Subcutaneous adipose tissue (tissue), 4 donors: ENCODE results near the gene SMIM29. TPM values are rescaled to one million over a fixed set of nuclear protein-coding genes. Genes with fewer than 3 reads are reported as not detected.

ENCODE experiments used
- total RNA-seq, 4 donors: library from RNA; depleted of rRNA; stranded (reverse); fragments of >200 nt; gene quantifications; one replicate each; pipeline ENCODE4 v1.1.0, GENCODE V29; 2016
- TF ChIP-seq, protein P1 (sequence below): fragments of 450-650 bp; IDR thresholded peaks from one replicate; pipeline ENCODE4 v1.5.1; 2016; ENCODE audit warnings: low read depth, mild to moderate bottlenecking, control low read depth, antibody characterized with exemption, moderate library complexity

The SMIM29 gene
- total RNA-seq, 4 donors from 2014 or later: 11.3 to 23.3 (median 19.5) TPM

DNA sequence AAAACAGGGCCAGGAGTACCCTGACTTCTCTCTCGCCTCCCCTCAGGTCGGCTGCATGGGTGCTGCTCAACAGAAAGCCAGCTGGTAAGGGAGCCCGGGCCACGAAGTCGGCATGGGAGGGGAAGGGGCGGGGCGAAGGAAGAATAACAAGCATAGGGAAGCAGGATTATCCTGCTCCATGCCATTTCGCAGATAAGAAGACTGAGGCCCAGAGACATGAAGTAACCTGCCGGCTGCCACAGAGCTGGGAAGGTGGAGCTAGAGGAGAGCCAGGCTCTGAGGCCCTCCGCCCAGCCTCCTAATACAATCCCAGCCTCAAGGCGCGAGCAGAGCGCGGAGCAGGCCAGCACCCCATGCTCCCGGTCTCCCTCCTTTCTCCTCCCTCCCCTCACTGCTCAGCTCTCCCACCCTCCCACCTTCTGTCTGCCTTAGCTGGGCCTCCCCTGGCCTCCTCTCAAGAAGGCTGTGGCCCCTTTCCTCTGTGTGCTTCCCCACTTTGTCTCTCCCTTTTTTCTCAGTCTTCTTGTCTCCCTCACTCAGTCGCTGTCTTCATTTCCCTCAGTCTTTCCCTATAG, 25.3 kb downstream of the SMIM29 start:
- TF ChIP-seq, protein P1, sequence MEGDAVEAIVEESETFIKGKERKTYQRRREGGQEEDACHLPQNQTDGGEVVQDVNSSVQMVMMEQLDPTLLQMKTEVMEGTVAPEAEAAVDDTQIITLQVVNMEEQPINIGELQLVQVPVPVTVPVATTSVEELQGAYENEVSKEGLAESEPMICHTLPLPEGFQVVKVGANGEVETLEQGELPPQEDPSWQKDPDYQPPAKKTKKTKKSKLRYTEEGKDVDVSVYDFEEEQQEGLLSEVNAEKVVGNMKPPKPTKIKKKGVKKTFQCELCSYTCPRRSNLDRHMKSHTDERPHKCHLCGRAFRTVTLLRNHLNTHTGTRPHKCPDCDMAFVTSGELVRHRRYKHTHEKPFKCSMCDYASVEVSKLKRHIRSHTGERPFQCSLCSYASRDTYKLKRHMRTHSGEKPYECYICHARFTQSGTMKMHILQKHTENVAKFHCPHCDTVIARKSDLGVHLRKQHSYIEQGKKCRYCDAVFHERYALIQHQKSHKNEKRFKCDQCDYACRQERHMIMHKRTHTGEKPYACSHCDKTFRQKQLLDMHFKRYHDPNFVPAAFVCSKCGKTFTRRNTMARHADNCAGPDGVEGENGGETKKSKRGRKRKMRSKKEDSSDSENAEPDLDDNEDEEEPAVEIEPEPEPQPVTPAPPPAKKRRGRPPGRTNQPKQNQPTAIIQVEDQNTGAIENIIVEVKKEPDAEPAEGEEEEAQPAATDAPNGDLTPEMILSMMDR: no peak

DNA sequence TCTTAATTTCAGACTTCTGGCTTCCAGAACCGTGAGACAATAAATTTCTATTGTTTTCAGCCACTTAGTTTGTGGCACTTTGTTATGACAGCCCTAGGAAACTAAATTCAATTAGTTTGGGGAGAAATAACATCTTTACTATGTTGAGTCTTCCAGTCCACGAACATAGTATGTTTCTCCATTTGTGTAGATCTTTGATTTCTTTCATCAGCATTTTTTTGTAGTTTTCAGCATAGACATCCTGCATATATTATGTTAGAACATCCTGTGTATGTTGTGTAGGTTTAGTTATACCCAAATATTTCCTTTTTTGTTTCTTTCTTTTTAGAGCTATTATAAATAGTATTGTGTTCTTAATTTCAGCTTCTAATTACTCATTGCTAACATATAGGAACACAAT, 30.1 kb downstream of the SMIM29 start:
- TF ChIP-seq, protein P1: no peak

DNA sequence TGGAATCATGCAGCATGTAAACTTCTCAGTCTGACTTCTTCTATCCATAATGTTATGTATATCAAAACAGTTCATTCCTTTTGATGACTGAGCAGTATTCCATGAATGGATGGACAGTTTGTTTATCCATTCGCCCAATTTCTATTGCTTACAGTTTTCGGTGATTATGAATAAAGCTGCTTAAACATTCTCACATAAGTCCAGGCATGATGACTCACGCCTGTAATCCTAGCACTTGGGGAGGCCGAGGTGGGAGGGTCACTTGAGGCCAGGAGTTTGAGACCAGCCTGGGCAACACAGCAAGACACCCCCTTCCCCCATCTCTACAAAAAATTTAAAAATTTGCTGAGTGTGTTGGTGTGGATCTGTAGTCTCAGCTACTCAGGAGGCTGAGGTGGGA, 35.0 kb downstream of the SMIM29 start:
- TF ChIP-seq, protein P1: no peak

DNA sequence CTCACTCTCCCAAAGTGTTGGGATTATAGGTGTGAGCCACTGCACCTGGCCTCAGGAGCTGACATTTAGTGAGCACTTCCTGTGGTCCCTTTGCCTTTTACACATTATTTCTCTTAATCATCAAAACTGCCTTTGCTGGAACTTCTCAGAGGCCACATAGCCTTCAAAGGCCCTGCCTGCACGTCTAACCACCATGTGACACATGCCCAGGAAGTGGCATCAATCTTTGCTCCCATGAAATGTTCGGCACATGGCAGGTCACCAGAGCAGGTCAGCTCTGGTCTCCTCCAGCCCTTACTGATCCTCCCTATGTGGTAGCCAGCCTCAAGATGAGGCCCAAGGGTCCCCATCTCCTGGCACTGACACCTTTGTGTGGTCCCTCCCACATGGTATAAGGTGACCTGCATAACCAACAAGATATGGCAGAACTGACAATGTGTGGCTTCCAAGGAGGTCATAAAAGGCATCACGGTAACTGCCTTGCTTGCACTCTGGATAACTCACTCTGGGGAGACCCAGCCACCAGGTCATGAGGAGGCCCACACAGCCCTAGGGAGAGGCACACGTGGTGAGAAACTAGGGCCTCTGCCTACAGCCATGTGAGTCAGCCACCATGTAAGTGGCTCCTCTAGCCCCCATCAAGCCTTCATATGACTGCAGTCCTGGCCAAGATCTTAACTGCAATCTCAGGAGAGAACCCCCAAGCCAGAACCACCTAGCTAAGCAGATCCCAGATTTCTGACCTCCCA, 40.9 kb downstream of the SMIM29 start:
- TF ChIP-seq, protein P1: no peak

DNA sequence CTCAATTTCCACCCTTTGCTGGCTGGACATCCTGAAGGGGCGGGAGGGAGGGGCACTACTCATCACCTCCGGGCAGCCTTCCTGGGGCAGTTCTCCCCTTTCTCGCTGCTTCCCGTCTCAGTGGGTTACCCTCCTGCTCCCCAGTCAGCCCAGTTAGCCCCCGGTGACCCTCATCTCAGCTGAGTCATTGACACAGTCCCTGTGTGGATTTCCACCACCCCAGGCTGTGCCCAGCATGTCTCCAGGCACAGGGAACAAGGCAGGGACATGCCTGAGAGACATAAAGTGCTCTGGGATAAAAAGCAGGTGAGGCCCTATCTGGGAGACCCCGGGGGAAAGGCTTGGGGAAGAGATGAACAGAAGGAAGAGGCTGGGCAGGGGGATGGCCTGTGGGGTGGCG, 42.1 kb downstream of the SMIM29 start:
- TF ChIP-seq, protein P1: no peak

DNA sequence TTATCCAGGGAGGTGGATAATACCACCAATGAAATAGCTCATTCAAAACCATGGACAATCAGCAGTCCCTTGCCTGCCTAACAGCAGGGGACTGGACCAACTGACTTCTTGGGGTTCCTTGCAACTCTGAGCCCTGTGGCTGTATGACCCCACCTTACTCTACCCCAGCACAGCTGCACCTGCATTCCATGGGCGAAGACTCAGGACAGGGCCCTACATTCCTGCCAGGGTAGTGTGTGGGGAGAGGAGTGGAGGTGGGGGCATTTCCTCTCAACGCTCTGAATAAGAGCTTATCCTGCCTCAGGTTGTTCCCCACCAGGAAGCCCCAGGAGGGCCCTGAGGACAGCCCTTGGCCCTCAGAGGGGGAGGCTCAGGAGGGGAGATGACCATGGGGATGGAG, 42.9 kb downstream of the SMIM29 start:
- TF ChIP-seq, protein P1: no peak

DNA sequence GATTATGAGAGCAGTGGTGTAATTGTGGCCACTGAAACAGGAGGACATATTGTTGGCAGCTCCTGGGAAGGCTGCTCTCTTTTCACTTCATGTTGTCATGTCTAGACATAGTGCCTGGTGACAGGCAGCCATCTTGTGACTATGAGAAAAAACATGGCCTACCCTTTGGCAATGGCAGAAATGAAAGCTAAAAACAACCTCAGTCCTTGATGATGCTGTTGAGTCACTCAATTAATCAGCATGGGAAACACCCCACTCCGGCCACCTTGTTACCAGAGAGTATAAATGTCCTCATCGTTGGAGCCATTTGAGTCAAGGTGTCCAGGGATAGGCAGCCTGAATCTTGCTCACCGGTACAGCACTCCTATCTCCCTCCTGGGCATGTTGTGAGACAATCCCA, 43.3 kb downstream of the SMIM29 start:
- TF ChIP-seq, protein P1: no peak
